ENCODE measurements around the gene B4GALNT3.

GRCh38 chr12:562634-563033 is 102.9 kb downstream of the B4GALNT3 start:
- TF ChIP-seq YY1 (IDR thresholded peaks at IDR 0.05; ENCODE audit: insufficient read depth, insufficient read length) (no peak), ZNF274 (IDR thresholded peaks at IDR 0.05; ENCODE audit: low read depth, low read length) (no peak), SUZ12 (IDR thresholded peaks at IDR 0.05; ENCODE audit: extremely low read depth, insufficient read depth, insufficient read length) (no peak)

All from NT2/D1 (cell line).